Putamen (tissue), 1 donor: Measurements from ENCODE around the gene KCNMB1.

Experiments
- DNase-seq: peaks from one replicate; pipeline ENCODE4 v3.0.0-alpha.2; 2016; ENCODE audit warnings: low spot score

KCNMB1 gene

GRCh38 chr5:170414786-170415185 is 25.6 kb upstream of the KCNMB1 start:
- DNase-seq: no peak

- no peak for DNase-seq
Measured at GRCh38 chr5:170413897-170414296, 24.7 kb upstream of the KCNMB1 start.

DNA sequence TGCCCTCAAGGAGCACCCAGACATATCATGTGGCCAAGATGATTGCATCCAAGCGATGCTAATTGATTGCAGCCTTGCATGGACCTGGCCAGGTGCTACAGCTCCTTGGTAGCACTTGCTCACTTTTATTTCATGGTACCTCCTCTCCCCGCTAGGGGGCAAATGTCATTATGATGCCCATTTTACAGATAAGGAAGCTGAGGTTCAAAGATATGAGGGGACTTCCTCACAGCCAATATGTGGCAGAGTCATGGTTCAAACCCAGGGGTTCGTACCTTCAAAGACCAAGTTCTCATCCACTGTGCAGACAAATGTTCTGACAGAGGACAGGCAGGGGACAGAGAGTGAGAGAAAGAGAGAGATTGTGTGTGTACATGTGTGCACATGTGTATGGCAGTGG is 21.9 kb upstream of the KCNMB1 start:
- no peak for DNase-seq

- no peak for DNase-seq
Measured at GRCh38 chr5:170410401-170410800, 21.2 kb upstream of the KCNMB1 start.

GRCh38 chr5:170408877-170409660 is 19.9 kb upstream of the KCNMB1 start:
- no peak for DNase-seq

DNA sequence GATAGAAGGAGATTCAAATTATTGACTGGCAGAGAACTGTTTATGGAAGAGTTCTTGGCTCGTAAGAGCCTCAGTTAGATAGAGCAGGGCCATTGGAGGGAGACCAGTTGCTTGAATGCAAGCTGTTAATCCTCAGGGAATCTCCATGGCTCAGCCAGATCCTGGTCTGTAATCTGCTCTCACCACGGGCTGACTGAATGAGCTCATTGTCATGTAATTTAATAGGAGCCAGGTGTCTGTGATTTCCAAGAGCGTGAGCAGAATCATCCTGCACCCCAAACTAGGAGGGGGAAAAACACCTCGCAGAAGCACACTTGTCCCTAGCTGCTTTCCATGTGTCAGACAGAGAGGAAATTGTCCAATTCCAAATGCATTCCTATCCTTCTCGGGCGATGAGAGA is 19.1 kb upstream of the KCNMB1 start:
- DNase-seq: no peak

GRCh38 chr5:170407062-170407461 is 17.9 kb upstream of the KCNMB1 start:
- DNase-seq: no peak

GRCh38 chr5:170405817-170406216 is 16.6 kb upstream of the KCNMB1 start:
- no peak for DNase-seq

GRCh38 chr5:170404398-170404797 is 15.2 kb upstream of the KCNMB1 start:
- no peak for DNase-seq

DNA sequence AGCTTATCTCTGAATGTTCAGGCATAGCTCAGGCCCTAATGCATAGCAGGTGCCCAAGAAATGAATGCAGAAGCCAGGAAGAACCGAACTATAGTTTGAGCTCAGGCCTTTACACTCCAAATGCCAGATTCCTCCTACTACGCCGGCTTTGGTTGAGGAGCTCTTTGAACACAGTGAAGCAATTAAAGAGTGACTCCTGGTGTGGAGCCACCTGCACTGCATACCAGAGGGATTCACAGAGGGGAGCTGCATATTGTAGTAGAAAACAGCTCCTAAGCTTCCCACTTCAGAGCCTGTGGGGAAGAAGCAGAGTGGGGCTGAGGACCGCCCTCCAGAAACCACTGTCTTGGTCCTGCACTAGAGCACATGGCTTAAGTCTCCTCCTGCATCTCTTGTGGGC is 14.5 kb upstream of the KCNMB1 start:
- no peak for DNase-seq

- DNase-seq: no peak
Measured at GRCh38 chr5:170402508-170402907, 13.3 kb upstream of the KCNMB1 start.

GRCh38 chr5:170397059-170397458 is 7.9 kb upstream of the KCNMB1 start:
- DNase-seq: no peak

GRCh38 chr5:170393958-170394357 is 4.8 kb upstream of the KCNMB1 start:
- no peak for DNase-seq

DNA sequence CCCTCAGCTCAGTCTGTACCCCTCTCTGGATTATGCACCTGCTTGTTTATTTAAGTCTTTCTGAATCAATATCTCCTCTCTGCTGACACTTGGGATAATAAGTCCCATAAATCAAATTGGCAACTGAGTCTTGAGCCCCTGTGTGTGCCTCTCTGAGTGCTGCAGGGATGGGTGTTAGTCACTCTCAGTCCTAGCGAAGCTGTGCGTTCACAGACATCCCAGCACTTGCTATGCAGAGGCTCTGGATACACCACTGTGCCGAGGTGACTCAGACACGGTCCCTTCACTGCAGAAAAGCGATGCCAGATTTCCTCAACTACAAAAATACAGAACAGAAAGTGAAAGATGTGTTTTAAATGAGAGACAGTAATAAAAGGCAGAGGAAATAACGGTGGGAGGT is 4.1 kb upstream of the KCNMB1 start:
- DNase-seq: no peak

DNA sequence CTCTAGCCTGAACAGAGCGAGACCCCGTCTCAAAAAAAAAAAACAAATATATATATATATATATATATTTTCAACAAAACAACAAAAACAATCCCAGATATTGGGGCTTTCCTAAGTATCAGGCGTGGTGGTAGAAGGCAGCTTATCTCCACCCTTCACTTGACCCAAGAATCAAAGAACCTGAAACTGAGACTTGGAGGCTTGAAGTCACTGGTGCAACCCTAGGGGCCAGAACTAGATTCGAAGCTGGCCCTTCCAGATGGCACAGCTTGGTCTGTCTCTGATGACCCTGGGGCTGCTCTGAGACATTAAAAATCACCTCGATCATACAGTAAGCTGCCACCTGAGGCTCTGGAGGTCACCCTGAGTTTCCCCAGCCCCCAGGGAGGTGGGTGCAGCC is 1.3 kb upstream of the KCNMB1 start:
- DNase-seq: no peak

DNA sequence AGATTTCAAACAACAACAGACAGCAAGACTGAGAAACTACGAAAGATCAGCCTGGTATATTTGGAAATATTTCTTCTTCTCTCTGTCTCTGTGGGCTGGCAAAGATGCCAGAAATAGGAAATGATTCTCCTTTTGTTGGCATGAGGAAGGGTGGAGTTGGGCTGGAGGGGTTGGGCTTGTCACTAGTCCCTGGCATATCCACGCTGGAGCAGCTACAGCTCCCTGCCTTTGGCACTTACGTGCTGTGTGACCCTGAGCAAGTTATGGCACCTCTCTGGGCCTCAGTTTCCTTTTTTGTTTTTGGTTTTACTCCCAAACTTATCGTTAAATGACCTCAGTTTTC is 354 bp upstream of the KCNMB1 start:
- no peak for DNase-seq

DNA sequence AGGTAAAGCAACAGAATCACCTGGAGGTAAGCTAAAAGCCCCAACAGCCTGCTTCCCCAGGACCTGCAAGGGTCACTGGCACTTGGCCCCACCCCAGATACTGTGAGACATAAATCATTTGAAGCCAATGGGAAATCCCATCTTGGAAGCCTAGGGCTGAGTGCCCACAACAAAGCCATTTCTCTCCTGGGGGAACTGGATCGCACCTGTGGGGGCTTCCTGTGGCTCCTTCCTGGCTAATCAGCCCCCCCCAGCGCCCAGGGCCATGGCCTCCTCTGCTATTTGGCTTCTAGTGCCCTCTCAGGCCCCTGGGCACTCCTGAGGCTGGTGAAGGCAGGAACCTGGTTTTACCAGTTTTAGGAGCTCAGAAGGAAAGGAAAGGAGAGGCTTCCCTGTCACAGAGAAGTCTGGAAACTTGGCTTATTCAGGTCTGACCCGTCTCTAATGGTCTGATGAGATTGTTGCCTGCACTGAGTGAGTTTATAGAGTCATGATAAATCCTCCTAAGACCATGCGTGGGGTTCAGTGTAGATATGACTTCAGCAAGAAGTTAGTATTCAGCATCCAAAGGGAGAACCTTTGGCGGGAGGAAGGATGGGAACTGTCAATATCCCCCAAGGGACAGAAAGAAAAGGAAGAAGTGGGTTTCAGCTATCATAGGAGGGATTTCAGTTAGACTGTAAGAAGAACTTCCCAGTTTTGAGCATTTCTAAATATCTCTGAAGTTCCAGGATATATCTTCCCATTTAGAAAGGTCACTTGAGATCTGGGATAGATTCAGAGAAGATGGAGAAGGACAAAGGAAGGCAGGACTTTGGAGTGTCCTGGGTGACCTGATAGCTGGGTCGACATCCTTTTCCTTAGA is 1.2 kb downstream of the KCNMB1 start:
- DNase-seq: no peak

GRCh38 chr5:170386743-170387395 is 2.3 kb downstream of the KCNMB1 start:
- DNase-seq: no peak

DNA sequence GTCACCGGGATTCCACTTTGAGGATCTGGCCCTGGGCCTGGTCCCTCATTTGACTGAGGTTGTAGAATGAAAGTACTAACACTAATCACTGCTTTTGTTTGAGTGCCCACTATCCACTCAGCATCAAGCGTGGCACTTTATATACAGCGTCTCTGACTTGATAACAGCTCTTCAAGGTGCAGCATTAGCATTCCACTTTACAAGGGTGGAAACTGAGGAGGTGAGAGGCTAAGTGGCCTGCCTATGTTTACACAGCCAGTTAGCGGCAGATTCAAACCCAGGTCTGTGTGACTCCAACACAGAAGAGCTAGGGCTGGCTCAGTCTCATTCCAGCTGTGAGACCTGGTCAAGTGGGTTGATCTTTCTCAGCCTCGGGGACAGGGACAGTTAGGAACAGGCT is 5.9 kb downstream of the KCNMB1 start:
- DNase-seq: no peak

- DNase-seq: no peak
Measured at GRCh38 chr5:170382790-170383189, 6.4 kb downstream of the KCNMB1 start.

DNA sequence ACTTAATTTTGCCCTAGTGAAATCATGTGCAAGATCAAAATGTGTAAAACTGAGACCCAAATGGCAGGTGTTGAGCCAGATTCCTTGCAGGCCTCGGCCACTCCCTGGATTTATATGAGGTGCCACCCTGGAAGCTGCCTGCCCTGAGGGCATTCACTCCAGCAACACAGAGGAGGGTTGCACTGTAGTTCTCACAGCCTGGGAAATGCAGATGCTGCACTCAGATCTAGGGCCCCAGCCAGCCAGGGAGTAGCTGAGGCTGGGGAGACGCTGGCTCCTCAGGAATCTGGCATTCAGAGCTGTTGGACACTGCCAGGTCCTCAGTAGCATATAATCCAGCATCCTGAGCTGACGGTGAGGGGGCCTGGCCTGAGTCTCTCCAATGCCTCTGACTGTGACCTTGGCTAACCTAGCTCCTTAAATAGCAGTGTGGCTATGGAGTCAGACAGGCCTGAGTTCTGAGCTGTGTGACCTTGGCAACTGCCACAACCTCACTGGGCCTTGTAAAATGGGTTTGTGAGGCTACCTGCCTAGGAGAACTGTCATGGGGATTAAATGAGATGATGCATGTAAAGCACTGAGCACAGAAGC is 8.7 kb downstream of the KCNMB1 start:
- DNase-seq: no peak

DNA sequence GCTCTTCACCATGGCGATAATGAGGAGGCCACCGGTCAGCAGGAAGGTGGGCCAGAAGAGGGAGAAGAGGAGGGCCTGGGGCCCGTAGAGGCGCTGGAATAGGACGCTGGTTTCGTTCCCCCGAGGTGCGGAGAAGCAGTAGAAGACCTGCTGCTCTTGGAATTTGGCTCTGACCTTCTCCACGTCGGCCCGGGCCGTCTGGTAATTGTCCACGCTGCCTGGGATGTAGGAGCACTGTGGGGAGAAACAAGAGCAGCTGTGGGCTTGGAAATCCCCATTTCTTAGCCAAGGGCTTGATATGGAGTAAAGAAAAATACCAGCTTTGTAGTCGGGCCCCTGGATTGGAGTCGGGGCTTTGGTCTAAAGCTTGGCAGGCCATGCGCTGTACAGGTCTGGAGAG is 10.4 kb downstream of the KCNMB1 start:
- no peak for DNase-seq

DNA sequence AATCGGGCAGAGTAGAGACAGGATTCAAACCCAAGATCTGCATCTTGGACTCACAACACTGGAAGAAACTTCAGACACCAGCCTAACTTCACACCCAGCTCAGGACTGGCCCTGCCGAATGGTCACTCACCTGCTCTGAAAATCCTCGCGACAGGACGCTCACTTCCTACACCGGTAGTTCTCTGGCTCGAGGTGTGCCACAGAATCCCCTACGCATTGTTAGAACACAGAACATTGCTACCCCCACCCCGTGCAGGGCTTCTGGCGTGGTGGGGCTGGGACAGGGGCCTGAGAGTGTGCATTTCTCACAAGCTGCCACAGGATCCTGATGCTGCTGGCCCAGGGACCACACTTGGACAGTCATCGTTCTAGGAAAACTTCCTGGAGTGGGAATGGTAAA is 12.1 kb downstream of the KCNMB1 start:
- no peak for DNase-seq
